ENCODE measurements around the gene UCN.
"Not testable (repeated sequence)": the region's sequence is repeated elsewhere in the genome, so short reads cannot be mapped to it uniquely, and the experiment has no call there.

The UCN gene

GRCh38 chr2:27307545-27308358 lies 493 bp downstream of the UCN start:
- peaks cover 0 to 9% (median 5%) of the 10 kb centered on the region in 10 experiments; a peak in 7 of 20 replicates for H3K4me1 ChIP-seq
- peaks cover 0 to 68% (median 11%) of the 10 kb centered on the region in 11 experiments; a peak in 14 of 22 replicates for H4K20me1 ChIP-seq
- no peak overlapping the region for H3K9ac ChIP-seq
- H3K27me3 ChIP-seq: peaks cover 8 to 26% (median 20%) of the 10 kb centered on the region in 11 experiments; a peak in 17 of 22 replicates
- TF ChIP-seq Cebpa-rat (IDR thresholded peaks at IDR 0.05): no peak
- H3K36me3 ChIP-seq: peaks cover 33 to 55% (median 46%) of the 10 kb centered on the region in 11 experiments
- H3K4me3 ChIP-seq: no peak overlapping the region
- no peaks in the 10 kb centered on the region for H3K9me3 ChIP-seq (replicated peaks in 1 of 11)
- no peak overlapping the region for H3K27ac ChIP-seq
- no peak overlapping the region for H3K4me2 ChIP-seq

DNA sequence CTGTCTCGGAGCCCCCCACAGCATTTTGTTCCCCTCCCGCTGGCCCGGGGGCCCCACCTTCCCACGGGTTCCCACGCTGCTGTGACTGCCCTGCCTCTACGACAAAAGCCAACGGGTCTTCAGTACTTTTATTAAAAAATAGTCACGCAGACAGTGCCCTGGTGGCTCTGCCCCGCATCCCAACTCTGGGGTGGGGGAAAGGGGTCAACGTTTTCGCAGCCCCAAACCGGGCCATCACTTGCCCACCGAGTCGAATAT lies 1.0 kb downstream of the UCN start:
- no peak overlapping the region for H3K9ac ChIP-seq
- peaks cover 29 to 50% (median 40%) of the 10 kb centered on the region in 11 experiments for H3K36me3 ChIP-seq
- no peaks in the 10 kb centered on the region for H3K9me3 ChIP-seq (replicated peaks in 1 of 11)
- H3K27ac ChIP-seq: no peak overlapping the region
- no peak overlapping the region for H3K4me3 ChIP-seq
- peaks cover 0 to 9% (median 5%) of the 10 kb centered on the region in 10 experiments; a peak in 7 of 20 replicates for H3K4me1 ChIP-seq
- no peak overlapping the region for H3K4me2 ChIP-seq
- peaks cover 0 to 63% (median 8%) of the 10 kb centered on the region in 11 experiments; a peak in 14 of 22 replicates for H4K20me1 ChIP-seq
- no peak for TF ChIP-seq Cebpa-rat (IDR thresholded peaks at IDR 0.05)
- peaks cover 8 to 26% (median 20%) of the 10 kb centered on the region in 11 experiments; a peak in 17 of 22 replicates for H3K27me3 ChIP-seq

DNA sequence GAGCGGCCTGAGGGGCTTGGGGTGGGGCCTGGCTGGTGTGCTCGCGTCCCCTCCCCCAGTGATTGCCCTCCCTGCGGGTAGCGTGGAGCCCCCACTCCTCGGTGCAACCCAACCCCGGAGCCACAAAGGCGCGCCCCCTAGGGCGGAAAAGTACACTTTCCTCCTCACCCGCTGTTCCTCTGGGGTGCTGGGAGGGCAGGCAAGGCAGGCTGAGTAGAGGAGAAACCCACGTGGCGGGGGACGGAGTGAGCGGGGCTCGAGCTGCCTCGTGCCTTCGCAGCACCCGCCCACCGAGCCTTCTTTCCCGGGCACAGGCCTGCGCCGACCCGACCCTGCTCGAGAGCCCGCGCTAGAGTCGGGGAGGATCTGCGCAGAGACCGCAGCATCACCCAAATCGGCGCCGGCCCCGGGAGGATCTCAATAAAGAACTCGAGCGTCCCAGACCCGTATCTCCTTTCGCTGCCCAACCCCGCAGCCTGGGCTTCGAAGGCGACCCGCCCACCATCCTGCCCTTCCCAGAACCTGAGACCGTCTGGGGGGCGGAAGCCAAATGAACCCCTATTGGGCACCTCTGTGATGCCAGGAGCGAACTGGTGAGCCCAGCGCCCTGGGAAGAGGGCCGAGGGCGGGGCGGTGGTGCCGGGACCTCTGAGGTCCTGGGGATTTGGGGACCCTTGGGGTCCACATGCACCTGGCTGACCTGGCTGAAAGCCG lies 1.5 kb downstream of the UCN start:
- Histone ChIP-seq H3K9ac (no peak overlapping the region), H3K4me2 (no peak overlapping the region), H3K27ac (no peak overlapping the region), H3K36me3 (peaks cover 24 to 45% (median 36%) of the 10 kb centered on the region in 11 experiments), H3K4me3 (no peak overlapping the region), H3K4me1 (peaks cover 0 to 9% (median 5%) of the 10 kb centered on the region in 10 experiments; a peak in 7 of 20 replicates), H4K20me1 (peaks cover 0 to 60% (median 8%) of the 10 kb centered on the region in 11 experiments; a peak in 14 of 22 replicates), H3K9me3 (replicated peaks in 1 of 11) (no peaks in the 10 kb centered on the region), H3K27me3 (peaks cover 8 to 26% (median 20%) of the 10 kb centered on the region in 11 experiments; a peak in 17 of 22 replicates)
- TF ChIP-seq Cebpa-rat (IDR thresholded peaks at IDR 0.05): no peak

DNA sequence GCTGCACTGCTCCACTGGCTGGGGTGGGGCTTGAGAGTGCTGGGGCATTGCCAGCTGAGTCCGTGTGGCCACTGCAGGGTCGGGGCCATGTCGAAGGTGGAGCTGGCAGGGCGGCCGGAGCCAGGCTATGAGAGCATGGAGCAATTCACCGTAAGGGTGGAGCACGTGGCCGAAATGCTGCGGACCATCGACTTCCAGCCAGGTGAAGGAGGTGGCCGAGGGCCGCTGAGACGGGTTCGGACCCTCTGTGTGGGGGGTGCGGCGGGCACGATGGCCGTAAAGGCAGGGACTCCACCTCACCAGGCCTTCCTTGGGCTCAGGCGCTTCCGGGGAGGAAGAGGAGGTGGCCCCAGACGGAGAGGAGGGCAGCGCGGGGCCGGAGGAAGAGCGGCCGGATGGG lies 2.1 kb downstream of the UCN start:
- Histone ChIP-seq H3K9ac (no peak overlapping the region), H3K4me1 (peaks cover 0 to 9% (median 5%) of the 10 kb centered on the region in 10 experiments; a peak in 7 of 20 replicates), H3K4me2 (no peak overlapping the region), H3K27me3 (peaks cover 8 to 26% (median 20%) of the 10 kb centered on the region in 11 experiments; a peak in 17 of 22 replicates), H4K20me1 (peaks cover 0 to 55% (median 8%) of the 10 kb centered on the region in 11 experiments; a peak in 14 of 22 replicates), H3K9me3 (replicated peaks in 1 of 11) (no peaks in the 10 kb centered on the region), H3K4me3 (no peak overlapping the region), H3K36me3 (peaks cover 18 to 39% (median 30%) of the 10 kb centered on the region in 11 experiments), H3K27ac (no peak overlapping the region)
- no peak for TF ChIP-seq Cebpa-rat (IDR thresholded peaks at IDR 0.05)

- Histone ChIP-seq H3K4me3 (no peak overlapping the region), H3K27me3 (peaks cover 8 to 26% (median 20%) of the 10 kb centered on the region in 11 experiments; a peak in 17 of 22 replicates), H3K36me3 (peaks cover 16 to 35% (median 30%) of the 10 kb centered on the region in 11 experiments), H3K9ac (no peak overlapping the region), H3K4me2 (no peak overlapping the region), H3K9me3 (replicated peaks in 1 of 11) (no peaks in the 10 kb centered on the region), H3K27ac (no peak overlapping the region), H3K4me1 (peaks cover 0 to 9% (median 5%) of the 10 kb centered on the region in 10 experiments; a peak in 7 of 20 replicates), H4K20me1 (peaks cover 0 to 54% (median 8%) of the 10 kb centered on the region in 11 experiments; a peak in 14 of 22 replicates)
- TF ChIP-seq Cebpa-rat (IDR thresholded peaks at IDR 0.05): no peak
Measured at GRCh38 chr2:27305516-27305915, 2.7 kb downstream of the UCN start.

DNA sequence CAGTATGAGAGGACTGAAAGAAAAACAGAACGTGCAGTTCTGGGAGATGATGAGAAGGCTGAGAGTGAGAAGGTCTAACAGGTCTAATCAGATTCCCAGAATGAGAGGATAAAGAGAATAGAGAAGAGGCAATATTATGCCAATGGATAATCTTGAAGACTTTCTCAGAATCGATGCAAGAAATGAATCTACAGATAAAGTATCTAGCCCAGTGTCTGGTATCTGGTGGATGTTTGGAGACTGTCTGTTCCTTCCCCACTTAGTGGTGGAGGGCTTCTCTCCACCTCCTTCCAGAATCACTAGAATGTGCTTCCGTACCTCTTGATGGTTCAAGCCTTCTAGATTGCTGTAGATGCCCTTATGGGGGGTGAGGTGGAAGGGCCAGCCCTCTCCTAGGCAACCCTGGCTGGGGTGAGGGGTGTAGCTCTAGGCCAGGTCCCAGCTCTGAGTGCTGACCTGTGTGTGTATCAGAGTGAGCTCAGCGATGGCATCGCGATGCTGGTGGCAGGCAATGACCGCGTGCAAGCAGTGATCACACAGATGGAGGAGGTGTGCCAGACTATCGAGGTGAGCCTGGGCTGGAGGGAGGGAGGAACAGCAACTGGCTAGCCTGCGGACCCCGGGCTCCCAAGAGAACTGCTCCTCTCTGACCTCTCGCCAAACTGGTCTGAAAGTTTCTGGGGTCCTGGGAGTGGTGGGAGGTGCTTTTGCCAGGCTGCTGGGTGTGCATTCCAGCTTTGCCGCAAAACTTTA lies 3.6 kb downstream of the UCN start:
- Histone ChIP-seq H3K27me3 (peaks cover 8 to 26% (median 20%) of the 10 kb centered on the region in 11 experiments; a peak in 17 of 22 replicates), H3K36me3 (peaks cover 13 to 27% (median 21%) of the 10 kb centered on the region in 11 experiments), H4K20me1 (peaks cover 0 to 45% (median 8%) of the 10 kb centered on the region in 11 experiments; a peak in 14 of 22 replicates), H3K27ac (no peak overlapping the region), H3K9me3 (replicated peaks in 1 of 11) (no peaks in the 10 kb centered on the region), H3K9ac (no peak overlapping the region), H3K4me1 (peaks cover 0 to 9% (median 5%) of the 10 kb centered on the region in 10 experiments; a peak in 7 of 20 replicates), H3K4me3 (no peak overlapping the region), H3K4me2 (no peak overlapping the region)
- no peak for TF ChIP-seq Cebpa-rat (IDR thresholded peaks at IDR 0.05)

- no peak overlapping the region for H3K9ac ChIP-seq
- peaks cover 0 to 35% (median 6%) of the 10 kb centered on the region in 11 experiments; a peak in 14 of 22 replicates for H4K20me1 ChIP-seq
- peaks cover 8 to 25% (median 20%) of the 10 kb centered on the region in 11 experiments; a peak in 17 of 22 replicates for H3K27me3 ChIP-seq
- H3K9me3 ChIP-seq (replicated peaks in 1 of 11): no peaks in the 10 kb centered on the region
- H3K4me3 ChIP-seq: no peak overlapping the region
- peaks cover 0 to 15% (median 9%) of the 10 kb centered on the region in 11 experiments; a peak in 16 of 22 replicates for H3K36me3 ChIP-seq
- H3K4me2 ChIP-seq: peak overlapping the region; percentile 16 to 58 (median 36); a peak in 16 of 22 replicates
- H3K27ac ChIP-seq: no peak overlapping the region
- TF ChIP-seq Cebpa-rat (IDR thresholded peaks at IDR 0.05): no peak
- peaks cover 0 to 9% (median 5%) of the 10 kb centered on the region in 10 experiments; a peak in 7 of 20 replicates for H3K4me1 ChIP-seq
Measured at GRCh38 chr2:27303093-27304025, 4.9 kb downstream of the UCN start.

- H3K9me3 ChIP-seq (replicated peaks in 1 of 11); H3K4me1 ChIP-seq; H4K20me1 ChIP-seq; H3K4me2 ChIP-seq; H3K27me3 ChIP-seq; H3K4me3 ChIP-seq; H3K36me3 ChIP-seq; H3K9ac ChIP-seq; H3K27ac ChIP-seq: not testable (repeated sequence)
Measured at GRCh38 chr2:27300606-27301005, 7.6 kb downstream of the UCN start.

All from BLaER1 treated with 17β-estradiol and CSF1 and Interleukin-3, amounts not matched to agents 10 nM and 100 nM (cell line).